ENCODE data around the gene MOBP.

GRCh38 chr3:39502838-39503145 lies 35.3 kb downstream of the MOBP start:
- TF ChIP-seq CTCF (conservative IDR thresholded peaks at IDR 0.05; ENCODE audit: low read depth, low read length), result no peak
- TF ChIP-seq EZH2 (IDR thresholded peaks at IDR 0.05; ENCODE audit: low read length, unreplicated experiment), result no peak

Measured in PC-3 (cell line).